ENCODE data around the gene UBE2O.

UBE2O gene

DNA sequence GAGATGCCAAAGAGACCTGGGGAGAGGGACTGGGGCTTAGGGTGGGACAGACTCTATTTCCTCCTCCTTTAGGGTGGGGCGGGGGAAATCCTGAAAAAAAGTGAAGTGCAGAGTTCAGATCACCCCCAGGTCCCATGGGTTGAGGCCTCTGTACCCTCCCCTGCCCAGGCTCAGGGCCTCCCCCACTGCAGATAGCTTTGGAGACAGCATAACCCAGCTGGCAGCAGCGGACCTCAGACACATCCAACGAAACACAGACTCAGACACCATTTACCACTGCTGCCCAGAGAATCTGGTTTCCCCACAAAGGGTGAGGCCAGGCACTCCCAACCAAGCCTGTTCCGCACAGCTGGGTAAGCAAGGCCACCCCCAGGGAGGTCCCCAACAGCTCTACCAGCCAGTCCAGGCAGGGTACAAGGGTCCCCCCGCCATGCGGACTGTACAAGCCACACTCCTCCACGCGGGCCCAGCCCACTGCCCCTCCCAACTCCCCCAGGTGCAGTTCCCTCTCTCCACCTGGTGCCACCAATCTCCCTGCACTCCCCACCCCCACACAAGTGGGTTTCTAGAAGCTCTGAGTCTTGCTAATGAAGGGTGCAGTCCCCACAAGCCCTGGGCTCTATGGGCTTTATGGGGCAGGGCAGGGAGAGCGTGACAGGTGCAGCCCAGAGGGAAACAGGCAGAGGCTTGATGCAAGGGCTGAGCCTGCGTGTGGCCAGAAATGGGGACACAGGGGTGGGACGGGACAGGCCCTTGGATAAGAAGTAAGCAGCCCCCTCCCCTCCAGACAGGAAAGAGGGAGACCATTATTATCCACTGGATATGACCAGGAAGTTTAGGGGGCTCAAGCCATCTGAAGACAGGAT is 39.4 kb upstream of the UBE2O start:
- peaks cover 4% of the 10 kb centered on the region; the same call in 1 of the 2 replicates for H3K4me1 ChIP-seq (ENCODE audit: control insufficient read depth, insufficient read depth, low read length)
- H3K27ac ChIP-seq (ENCODE audit: extremely low read depth, low read depth, low read length) = no peak overlapping the region
- POLR2A ChIA-PET = no interaction called here
- CTCF ChIA-PET = interaction anchor here (0.7 to 2.6 kb wide), 10 partner anchors 13 to 152 kb away, joined by 3 to 14 read pairs (median 3); partner anchors contain the start of gene AANAT
- H3K9me3 ChIP-seq (ENCODE audit: control insufficient read depth, insufficient read depth, low read depth, low read length) = no peaks in the 10 kb centered on the region
- TF ChIP-seq ZNF571 (tag by site-specific recombination; IDR thresholded peaks at IDR 0.05) (no peak), ZNF184 (tag by site-specific recombination; IDR thresholded peaks at IDR 0.05) (no peak), SP2 (tag by site-specific recombination; IDR thresholded peaks at IDR 0.05) (peak; percentile 28; the same call in 1 of the 2 replicates), ZNF777 (tag by site-specific recombination; IDR thresholded peaks at IDR 0.05; ENCODE audit: borderline replicate concordance) (no peak), ZNF223 (tag by site-specific recombination; IDR thresholded peaks at IDR 0.05) (no peak), GLIS1 (tag by site-specific recombination; IDR thresholded peaks at IDR 0.05) (peak; percentile 40; the same call in 1 of the 2 replicates), BCL6B (tag by site-specific recombination; IDR thresholded peaks at IDR 0.05) (no peak), ZBTB20 (tag by site-specific recombination; IDR thresholded peaks at IDR 0.05) (no peak), KLF1 (tag by site-specific recombination; IDR thresholded peaks at IDR 0.05) (peak; percentile 67), ZNF792 (tag by site-specific recombination; IDR thresholded peaks at IDR 0.05) (no peak)
- TF ChIP-seq, protein P1, sequence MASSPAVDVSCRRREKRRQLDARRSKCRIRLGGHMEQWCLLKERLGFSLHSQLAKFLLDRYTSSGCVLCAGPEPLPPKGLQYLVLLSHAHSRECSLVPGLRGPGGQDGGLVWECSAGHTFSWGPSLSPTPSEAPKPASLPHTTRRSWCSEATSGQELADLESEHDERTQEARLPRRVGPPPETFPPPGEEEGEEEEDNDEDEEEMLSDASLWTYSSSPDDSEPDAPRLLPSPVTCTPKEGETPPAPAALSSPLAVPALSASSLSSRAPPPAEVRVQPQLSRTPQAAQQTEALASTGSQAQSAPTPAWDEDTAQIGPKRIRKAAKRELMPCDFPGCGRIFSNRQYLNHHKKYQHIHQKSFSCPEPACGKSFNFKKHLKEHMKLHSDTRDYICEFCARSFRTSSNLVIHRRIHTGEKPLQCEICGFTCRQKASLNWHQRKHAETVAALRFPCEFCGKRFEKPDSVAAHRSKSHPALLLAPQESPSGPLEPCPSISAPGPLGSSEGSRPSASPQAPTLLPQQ (tag by site-specific recombination; IDR thresholded peaks at IDR 0.05) = no peak
- TF ChIP-seq, protein P2, sequence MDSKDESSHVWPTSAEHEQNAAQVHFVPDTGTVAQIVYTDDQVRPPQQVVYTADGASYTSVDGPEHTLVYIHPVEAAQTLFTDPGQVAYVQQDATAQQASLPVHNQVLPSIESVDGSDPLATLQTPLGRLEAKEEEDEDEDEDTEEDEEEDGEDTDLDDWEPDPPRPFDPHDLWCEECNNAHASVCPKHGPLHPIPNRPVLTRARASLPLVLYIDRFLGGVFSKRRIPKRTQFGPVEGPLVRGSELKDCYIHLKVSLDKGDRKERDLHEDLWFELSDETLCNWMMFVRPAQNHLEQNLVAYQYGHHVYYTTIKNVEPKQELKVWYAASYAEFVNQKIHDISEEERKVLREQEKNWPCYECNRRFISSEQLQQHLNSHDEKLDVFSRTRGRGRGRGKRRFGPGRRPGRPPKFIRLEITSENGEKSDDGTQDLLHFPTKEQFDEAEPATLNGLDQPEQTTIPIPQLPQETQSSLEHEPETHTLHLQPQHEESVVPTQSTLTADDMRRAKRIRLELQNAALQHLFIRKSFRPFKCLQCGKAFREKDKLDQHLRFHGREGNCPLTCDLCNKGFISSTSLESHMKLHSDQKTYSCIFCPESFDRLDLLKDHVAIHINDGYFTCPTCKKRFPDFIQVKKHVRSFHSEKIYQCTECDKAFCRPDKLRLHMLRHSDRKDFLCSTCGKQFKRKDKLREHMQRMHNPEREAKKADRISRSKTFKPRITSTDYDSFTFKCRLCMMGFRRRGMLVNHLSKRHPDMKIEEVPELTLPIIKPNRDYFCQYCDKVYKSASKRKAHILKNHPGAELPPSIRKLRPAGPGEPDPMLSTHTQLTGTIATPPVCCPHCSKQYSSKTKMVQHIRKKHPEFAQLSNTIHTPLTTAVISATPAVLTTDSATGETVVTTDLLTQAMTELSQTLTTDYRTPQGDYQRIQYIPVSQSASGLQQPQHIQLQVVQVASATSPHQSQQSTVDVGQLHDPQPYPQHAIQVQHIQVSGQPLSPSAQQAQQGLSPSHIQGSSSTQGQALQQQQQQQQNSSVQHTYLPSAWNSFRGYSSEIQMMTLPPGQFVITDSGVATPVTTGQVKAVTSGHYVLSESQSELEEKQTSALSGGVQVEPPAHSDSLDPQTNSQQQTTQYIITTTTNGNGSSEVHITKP (tag by site-specific recombination; IDR thresholded peaks at IDR 0.05) = no peak
- H3K36me3 ChIP-seq (ENCODE audit: control insufficient read depth in 2 of 2, insufficient read depth in 1 of 2, low read length in 2 of 2) = no peaks in the 10 kb centered on the region
- no peak overlapping the region for H3K4me3 ChIP-seq (ENCODE audit: low read depth, low read length)

DNA sequence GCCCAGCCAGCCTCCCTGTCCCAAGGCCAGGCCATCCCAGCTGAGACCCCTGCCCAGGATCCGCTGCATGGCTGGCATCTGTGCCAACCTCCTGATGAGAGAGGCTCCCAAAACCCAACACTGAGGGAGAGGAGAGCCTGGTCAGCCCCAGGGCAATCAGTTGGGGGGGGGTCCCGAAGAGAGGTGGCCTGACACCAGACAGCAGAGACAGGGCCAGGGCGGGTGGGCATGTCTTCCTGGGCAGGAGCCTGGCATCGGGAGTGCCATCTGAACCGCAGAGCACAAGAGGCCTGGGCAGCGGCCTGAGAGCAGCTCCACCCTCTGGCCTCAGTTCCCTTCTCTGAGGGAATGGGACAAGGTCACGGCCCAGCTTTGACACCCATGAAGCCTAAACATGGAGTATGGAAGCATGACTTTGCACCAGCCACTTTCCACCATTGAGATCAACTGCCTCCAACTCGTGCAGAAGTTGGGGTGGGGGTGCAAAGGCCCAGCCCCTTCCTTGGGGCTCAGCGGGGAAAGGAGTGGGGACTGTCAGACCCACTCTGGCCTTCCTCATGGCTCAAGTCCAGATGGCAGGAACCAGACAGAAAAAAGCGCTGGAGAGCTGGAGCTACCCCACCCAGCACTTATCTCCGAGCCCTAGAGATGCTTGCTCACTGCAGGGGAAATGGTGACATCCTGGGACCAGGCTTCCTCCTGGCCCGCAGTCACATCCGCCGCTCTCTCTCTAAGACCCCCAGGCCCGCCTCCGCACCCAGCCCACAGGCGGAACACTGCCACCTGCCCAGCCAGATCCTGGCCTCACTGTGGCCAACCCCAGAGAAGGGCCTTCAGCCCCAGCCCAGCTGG is 38.5 kb upstream of the UBE2O start:
- TF ChIP-seq ZNF76 (tag by site-specific recombination; IDR thresholded peaks at IDR 0.05; ENCODE audit: borderline replicate concordance, low read depth) (no peak), ZNF114 (tag by site-specific recombination; IDR thresholded peaks at IDR 0.05) (no peak), ZSCAN23 (tag by site-specific recombination; IDR thresholded peaks at IDR 0.05) (no peak)
- Histone ChIP-seq H3K4me1 (ENCODE audit: control insufficient read depth, insufficient read depth, low read length) (peaks cover 4% of the 10 kb centered on the region; the same call in 1 of the 2 replicates), H3K27ac (ENCODE audit: extremely low read depth, low read depth, low read length) (no peak overlapping the region), H3K9me3 (ENCODE audit: control insufficient read depth, insufficient read depth, low read depth, low read length) (no peaks in the 10 kb centered on the region), H3K4me3 (ENCODE audit: low read depth, low read length) (no peak overlapping the region), H3K36me3 (ENCODE audit: control insufficient read depth in 2 of 2, insufficient read depth in 1 of 2, low read length in 2 of 2) (no peaks in the 10 kb centered on the region)
- ChIA-PET POLR2A (no interaction called here), CTCF (interaction anchor here (0.6 to 2.6 kb wide), 9 partner anchors 8 to 1344 kb away, joined by 3 to 14 read pairs (median 3); partner anchors contain the start of genes AANAT and UBE2O)
